ENCODE data around the gene RTF1.

DNA sequence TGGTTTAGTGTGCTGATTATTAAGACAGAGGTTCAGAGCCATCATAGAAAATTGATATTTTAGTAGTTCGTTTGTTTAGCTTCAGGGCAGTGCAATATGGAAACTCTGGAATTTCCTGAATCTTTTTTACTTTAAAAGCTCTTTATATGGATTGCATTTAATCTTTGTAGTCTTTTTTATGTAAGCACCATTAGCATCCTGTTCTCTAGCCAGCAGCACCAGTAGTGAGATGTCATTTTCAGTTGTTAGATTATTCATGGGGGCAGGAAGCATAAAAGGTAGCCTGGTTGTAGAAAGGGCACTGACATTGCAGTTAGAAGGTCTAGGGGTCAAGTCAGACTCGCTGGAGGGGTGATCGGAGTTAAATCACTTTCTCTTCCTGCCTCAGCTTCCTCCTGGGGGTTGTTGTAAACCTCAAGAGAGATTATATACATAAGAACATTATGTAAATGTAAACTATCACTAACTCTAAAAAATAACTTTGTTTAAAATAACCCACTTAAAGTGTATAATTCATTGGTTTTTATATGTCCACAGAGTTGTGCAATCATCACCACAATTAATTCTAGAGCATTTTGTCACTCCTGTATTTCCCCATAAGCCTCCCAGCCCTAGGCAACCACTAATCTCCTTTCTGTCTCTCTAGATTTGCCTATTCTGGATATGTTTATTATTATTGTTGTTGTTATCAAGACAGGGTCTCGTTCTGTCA is 45.3 kb downstream of the RTF1 start:
- TF ChIP-seq CTCF (IDR thresholded peaks at IDR 0.05; ENCODE audit: low read depth, low read length) (no peak), POLR2A (IDR thresholded peaks at IDR 0.05; ENCODE audit: extremely low read depth, insufficient read length) (no peak), MAX (IDR thresholded peaks at IDR 0.05; ENCODE audit: low read depth, low read length) (no peak)
